Vagina (tissue), 2 donors: ENCODE measurements around the gene RARA.

Experiments used
- POLR2A ChIP-seq, 2 donors: fragments of 450-650 bp; IDR thresholded peaks; one replicate each; pipeline ENCODE4 v1.6.1; 2017; ENCODE audit warnings: antibody characterized with exemption in 2 of 2, mild to moderate bottlenecking in 2 of 2, moderate library complexity in 2 of 2
- POLR2AphosphoS5 ChIP-seq, 2 donors: sonication (generic); formaldehyde crosslinking; IDR thresholded peaks; one replicate each; pipeline ENCODE4 v1.9.0; 2017; ENCODE audit warnings: antibody characterized with exemption in 2 of 2, mild to moderate bottlenecking in 2 of 2, low read depth in 1 of 2; ENCODE audit not compliant: insufficient read depth in 1 of 2
- TF ChIP-seq, protein P1 (sequence below), 3 experiments: fragments of 450-650 bp in 2 of 3; fragments of 200-600 bp in 1 of 3; sonication (generic) in 1 of 3; IDR thresholded peaks; one replicate each; pipeline ENCODE4 v1.5.1; 2017 to 2019; ENCODE audit warnings: antibody characterized with exemption in 3 of 3, mild to moderate bottlenecking in 2 of 3, moderate library complexity in 2 of 3

- TF ChIP-seq POLR2A (IDR thresholded peaks at IDR 0.05) (no peak), POLR2AphosphoS5 (IDR thresholded peaks at IDR 0.05; ENCODE audit: insufficient read depth in 1 of 2, low read depth in 1 of 2) (no peak)
- TF ChIP-seq, protein P1, sequence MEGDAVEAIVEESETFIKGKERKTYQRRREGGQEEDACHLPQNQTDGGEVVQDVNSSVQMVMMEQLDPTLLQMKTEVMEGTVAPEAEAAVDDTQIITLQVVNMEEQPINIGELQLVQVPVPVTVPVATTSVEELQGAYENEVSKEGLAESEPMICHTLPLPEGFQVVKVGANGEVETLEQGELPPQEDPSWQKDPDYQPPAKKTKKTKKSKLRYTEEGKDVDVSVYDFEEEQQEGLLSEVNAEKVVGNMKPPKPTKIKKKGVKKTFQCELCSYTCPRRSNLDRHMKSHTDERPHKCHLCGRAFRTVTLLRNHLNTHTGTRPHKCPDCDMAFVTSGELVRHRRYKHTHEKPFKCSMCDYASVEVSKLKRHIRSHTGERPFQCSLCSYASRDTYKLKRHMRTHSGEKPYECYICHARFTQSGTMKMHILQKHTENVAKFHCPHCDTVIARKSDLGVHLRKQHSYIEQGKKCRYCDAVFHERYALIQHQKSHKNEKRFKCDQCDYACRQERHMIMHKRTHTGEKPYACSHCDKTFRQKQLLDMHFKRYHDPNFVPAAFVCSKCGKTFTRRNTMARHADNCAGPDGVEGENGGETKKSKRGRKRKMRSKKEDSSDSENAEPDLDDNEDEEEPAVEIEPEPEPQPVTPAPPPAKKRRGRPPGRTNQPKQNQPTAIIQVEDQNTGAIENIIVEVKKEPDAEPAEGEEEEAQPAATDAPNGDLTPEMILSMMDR (IDR thresholded peaks at IDR 0.05) = no peak
Measured at GRCh38 chr17:40317345-40317873, 8.4 kb downstream of the RARA start.
